HEK293 (cell line): ENCODE results near the gene TCHHL1.

Source experiments
- CTCF ChIA-PET: fragments of 350-600 bp; formaldehyde crosslinking; extraction: SDS; loops from one replicate; lab custom pipeline; 2021; ENCODE audit warnings: antibody characterized with exemption; lab: Yijun Ruan, JAX
- POLR2A ChIA-PET: fragments of 300-600 bp; formaldehyde crosslinking; extraction: SDS; loops from one replicate; lab custom pipeline; 2020; ENCODE audit warnings: antibody characterized with exemption, inconsistent platforms; lab: Yijun Ruan, JAX
- H3K27ac ChIP-seq: fragments of 200-500 bp; sonication (Bioruptor generic); 2 replicates; pipeline ENCODE4 v1.5.1; 2014; ENCODE audit warnings: low read depth, low read length, control low read depth, inconsistent platforms; ENCODE audit errors: extremely low read depth
- H3K36me3 ChIP-seq, 2 experiments: fragments of 200-500 bp in 1 of 2; sonication (Bioruptor generic) in 1 of 2; 1 replicate in 1 of 2; 2 replicates in 1 of 2; pipeline ENCODE4 v1.5.1; 2014 to 2017; ENCODE audit warnings: inconsistent platforms in 2 of 2, low read length in 2 of 2; ENCODE audit not compliant: control insufficient read depth in 2 of 2, insufficient read depth in 1 of 2
- H3K4me1 ChIP-seq: fragments of 200-500 bp; sonication (Bioruptor generic); 2 replicates; pipeline ENCODE4 v1.5.1; 2014; ENCODE audit warnings: mild to moderate bottlenecking, low read length, inconsistent platforms; ENCODE audit not compliant: control insufficient read depth, insufficient read depth
- H3K4me3 ChIP-seq: 2 replicates; pipeline ENCODE4 v1.5.1; 2011; ENCODE audit warnings: low read depth, mild to moderate bottlenecking, control low read depth, low read length, moderate library complexity
- H3K9me3 ChIP-seq: fragments of 200-500 bp; sonication (Bioruptor generic); 2 replicates; pipeline ENCODE4 v1.5.1; 2014; ENCODE audit warnings: low read depth, low read length, inconsistent platforms; ENCODE audit not compliant: control insufficient read depth, insufficient read depth
- CTCF ChIP-seq: fragments of 450-650 bp; formaldehyde crosslinking; IDR thresholded peaks from 2 replicates; pipeline ENCODE4 v1.5.1; 2016; ENCODE audit warnings: missing biosample characterization, missing genetic modification characterization
- ELK4 ChIP-seq: IDR thresholded peaks from 2 replicates; pipeline ENCODE4 v1.6.1; 2011; ENCODE audit warnings: mild to moderate bottlenecking, low read depth, low read length, borderline replicate concordance
- FEZF1 ChIP-seq: fragments of 450-650 bp; formaldehyde crosslinking; IDR thresholded peaks from 2 replicates; pipeline ENCODE4 v1.5.1; 2016; ENCODE audit warnings: missing biosample characterization, missing genetic modification characterization
- GLIS2 ChIP-seq: fragments of 450-650 bp; formaldehyde crosslinking; IDR thresholded peaks from 2 replicates; pipeline ENCODE4 v1.5.1; 2016; ENCODE audit warnings: missing biosample characterization, missing genetic modification characterization
- OVOL3 ChIP-seq: fragments of 450-650 bp; formaldehyde crosslinking; IDR thresholded peaks from 2 replicates; pipeline ENCODE4 v1.5.1; 2016; ENCODE audit warnings: missing biosample characterization, missing genetic modification characterization
- PRDM1 ChIP-seq: fragments of 450-650 bp; formaldehyde crosslinking; IDR thresholded peaks from 2 replicates; pipeline ENCODE4; 2016; ENCODE audit warnings: missing biosample characterization, missing genetic modification characterization
- ZBTB6 ChIP-seq: fragments of 450-650 bp; formaldehyde crosslinking; IDR thresholded peaks from 2 replicates; pipeline ENCODE4 v1.5.1; 2017; ENCODE audit warnings: missing biosample characterization, missing genetic modification characterization
- ZFP3 ChIP-seq: fragments of 450-650 bp; formaldehyde crosslinking; IDR thresholded peaks from 2 replicates; pipeline ENCODE4 v1.5.1; 2016; ENCODE audit warnings: low read depth, missing biosample characterization, missing genetic modification characterization
- ZIC2 ChIP-seq: fragments of 450-650 bp; formaldehyde crosslinking; IDR thresholded peaks from 2 replicates; pipeline ENCODE4 v1.5.1; 2016; ENCODE audit warnings: missing biosample characterization, missing genetic modification characterization
- ZNF148 ChIP-seq: fragments of 450-650 bp; formaldehyde crosslinking; IDR thresholded peaks from 2 replicates; pipeline ENCODE4 v1.5.0; 2017; ENCODE audit warnings: missing biosample characterization, missing genetic modification characterization, borderline replicate concordance
- ZNF2 ChIP-seq: fragments of 450-650 bp; formaldehyde crosslinking; IDR thresholded peaks from 2 replicates; pipeline ENCODE4 v1.5.1; 2016; ENCODE audit warnings: missing biosample characterization, missing genetic modification characterization
- ZNF24 ChIP-seq: fragments of 450-650 bp; formaldehyde crosslinking; IDR thresholded peaks from 2 replicates; pipeline ENCODE4 v1.5.1; 2016; ENCODE audit warnings: missing biosample characterization, missing genetic modification characterization
- ZNF248 ChIP-seq: fragments of 450-650 bp; formaldehyde crosslinking; IDR thresholded peaks from 2 replicates; pipeline ENCODE4 v1.5.1; 2017; ENCODE audit warnings: missing biosample characterization, missing genetic modification characterization
- ZNF324 ChIP-seq: fragments of 450-650 bp; formaldehyde crosslinking; IDR thresholded peaks from 2 replicates; pipeline ENCODE4 v1.5.1; 2016; ENCODE audit warnings: missing biosample characterization, missing genetic modification characterization
- ZNF394 ChIP-seq: fragments of 450-650 bp; formaldehyde crosslinking; IDR thresholded peaks from 2 replicates; pipeline ENCODE4 v1.5.1; 2016; ENCODE audit warnings: missing biosample characterization, missing genetic modification characterization, mild to moderate bottlenecking, moderate library complexity, borderline replicate concordance
- ZNF423 ChIP-seq: fragments of 450-650 bp; formaldehyde crosslinking; IDR thresholded peaks from 2 replicates; pipeline ENCODE4 v1.5.1; 2016; ENCODE audit warnings: missing biosample characterization, missing genetic modification characterization
- ZNF560 ChIP-seq: fragments of 450-650 bp; formaldehyde crosslinking; IDR thresholded peaks from 2 replicates; pipeline ENCODE4 v1.5.1; 2017; ENCODE audit warnings: missing biosample characterization, missing genetic modification characterization, borderline replicate concordance
- ZNF596 ChIP-seq: fragments of 450-650 bp; IDR thresholded peaks from 2 replicates; pipeline ENCODE4 v1.5.0; 2018; ENCODE audit warnings: missing biosample characterization, mild to moderate bottlenecking, missing genetic modification characterization, moderate library complexity
- ZNF629 ChIP-seq: fragments of 450-650 bp; formaldehyde crosslinking; IDR thresholded peaks from 2 replicates; pipeline ENCODE4 v1.5.1; 2017; ENCODE audit warnings: missing biosample characterization, missing genetic modification characterization
- ZNF639 ChIP-seq: fragments of 450-650 bp; formaldehyde crosslinking; IDR thresholded peaks from 2 replicates; pipeline ENCODE4 v1.5.1; 2016; ENCODE audit warnings: missing biosample characterization, missing genetic modification characterization
- ZNF645 ChIP-seq: fragments of 450-650 bp; formaldehyde crosslinking; IDR thresholded peaks from 2 replicates; pipeline ENCODE4; 2016; ENCODE audit warnings: missing biosample characterization, missing genetic modification characterization
- ZNF76 ChIP-seq: fragments of 450-650 bp; formaldehyde crosslinking; IDR thresholded peaks from 2 replicates; pipeline ENCODE4; 2016; ENCODE audit warnings: low read depth, missing biosample characterization, missing genetic modification characterization, borderline replicate concordance
- TF ChIP-seq, protein P1 (sequence below): fragments of 450-650 bp; formaldehyde crosslinking; IDR thresholded peaks from 2 replicates; pipeline ENCODE4 v1.5.1; 2016; ENCODE audit warnings: missing biosample characterization, missing genetic modification characterization
- TF ChIP-seq, protein P2 (sequence below): fragments of 450-650 bp; formaldehyde crosslinking; optimal IDR thresholded peaks from 2 replicates; pipeline ENCODE3; 2016; ENCODE audit warnings: missing biosample characterization, mild to moderate bottlenecking, missing genetic modification characterization

The TCHHL1 gene

GRCh38 chr1:152111515-152111968 is 22.7 kb upstream of the TCHHL1 start (continued):
- TF ChIP-seq ZNF639: no peak
- TF ChIP-seq ZNF2 (tag by site-specific recombination): no peak; the same call in 1 of the 2 replicates
- TF ChIP-seq ZBTB6 (tag by site-specific recombination): peak; percentile 94
- TF ChIP-seq ZNF248 (tag by site-specific recombination): no peak
- TF ChIP-seq, protein P1, sequence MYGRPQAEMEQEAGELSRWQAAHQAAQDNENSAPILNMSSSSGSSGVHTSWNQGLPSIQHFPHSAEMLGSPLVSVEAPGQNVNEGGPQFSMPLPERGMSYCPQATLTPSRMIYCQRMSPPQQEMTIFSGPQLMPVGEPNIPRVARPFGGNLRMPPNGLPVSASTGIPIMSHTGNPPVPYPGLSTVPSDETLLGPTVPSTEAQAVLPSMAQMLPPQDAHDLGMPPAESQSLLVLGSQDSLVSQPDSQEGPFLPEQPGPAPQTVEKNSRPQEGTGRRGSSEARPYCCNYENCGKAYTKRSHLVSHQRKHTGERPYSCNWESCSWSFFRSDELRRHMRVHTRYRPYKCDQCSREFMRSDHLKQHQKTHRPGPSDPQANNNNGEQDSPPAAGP (tag by site-specific recombination): peak; percentile 66
- TF ChIP-seq ZNF629 (tag by site-specific recombination): peak; percentile 13; the same call in 1 of the 2 replicates
- TF ChIP-seq ZNF596 (tag by site-specific recombination): no peak
- TF ChIP-seq ZNF423: no peak
- TF ChIP-seq, protein P2, sequence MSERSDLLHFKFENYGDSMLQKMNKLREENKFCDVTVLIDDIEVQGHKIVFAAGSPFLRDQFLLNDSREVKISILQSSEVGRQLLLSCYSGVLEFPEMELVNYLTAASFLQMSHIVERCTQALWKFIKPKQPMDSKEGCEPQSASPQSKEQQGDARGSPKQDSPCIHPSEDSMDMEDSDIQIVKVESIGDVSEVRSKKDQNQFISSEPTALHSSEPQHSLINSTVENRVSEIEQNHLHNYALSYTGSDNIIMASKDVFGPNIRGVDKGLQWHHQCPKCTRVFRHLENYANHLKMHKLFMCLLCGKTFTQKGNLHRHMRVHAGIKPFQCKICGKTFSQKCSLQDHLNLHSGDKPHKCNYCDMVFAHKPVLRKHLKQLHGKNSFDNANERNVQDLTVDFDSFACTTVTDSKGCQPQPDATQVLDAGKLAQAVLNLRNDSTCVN: peak; percentile 66
- no peak for TF ChIP-seq ZNF24 (tag by site-specific recombination)
- no peak for TF ChIP-seq ELK4
- TF ChIP-seq CTCF (tag by site-specific recombination): no peak
- TF ChIP-seq, all 188 proteins: peak for 36

DNA sequence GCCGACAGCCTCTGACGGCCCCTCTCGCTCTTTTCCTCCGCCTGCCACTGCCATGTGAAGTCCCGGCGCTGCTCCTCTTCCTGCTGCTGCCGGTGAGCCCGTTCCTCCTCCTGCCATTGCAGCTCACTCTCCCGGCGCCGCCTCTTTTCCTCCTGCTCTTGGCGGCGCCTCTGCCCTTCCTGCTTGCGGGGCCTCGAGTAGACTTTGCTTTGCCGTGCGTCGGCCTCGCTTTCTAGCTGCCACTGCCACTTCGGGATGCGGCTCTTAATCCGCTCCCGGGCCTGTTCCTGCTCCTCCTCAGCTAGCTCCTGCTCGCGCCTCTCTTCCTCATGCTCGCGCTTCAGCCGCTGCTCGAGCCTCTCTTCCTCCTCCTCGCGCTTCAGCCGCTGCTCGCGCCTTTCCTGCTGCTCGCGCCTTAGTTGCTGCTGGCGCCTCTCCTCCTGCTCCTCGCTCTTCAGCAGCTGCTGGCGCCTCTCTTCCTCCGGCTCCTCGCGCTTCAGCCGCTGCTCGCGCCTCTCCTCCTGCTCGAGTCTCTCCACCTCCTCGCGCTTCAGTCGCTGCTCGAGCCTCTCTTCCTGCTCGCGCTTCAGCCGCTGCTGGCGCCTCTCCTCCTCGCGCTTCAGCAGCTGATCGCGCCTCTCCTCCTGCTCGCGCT is 22.1 kb upstream of the TCHHL1 start:
- Histone ChIP-seq H3K4me3 (peak overlapping the region; percentile 39), H3K27ac (peak overlapping the region; percentile 17; the same call in 1 of the 2 replicates), H3K36me3 (no peaks in the 10 kb centered on the region), H3K4me1 (peaks cover 4% of the 10 kb centered on the region; the same call in 1 of the 2 replicates), H3K9me3 (no peaks in the 10 kb centered on the region)
- ChIA-PET POLR2A (interaction anchor here (0.5 to 2.5 kb wide), 3 partner anchors 57 to 114 kb away, joined by 4 to 8 read pairs (median 5); partner anchors contain the start of gene S100A11), CTCF (interaction anchor here (0.6 to 9.4 kb wide), 8 partner anchors 10 to 412 kb away, joined by 3 to 66 read pairs (median 4); no protein-coding TSS in a partner anchor)
- TF ChIP-seq ZNF394 (tag by site-specific recombination) (peak; percentile 76; the same call in 1 of the 2 replicates), ZIC2 (tag by site-specific recombination) (no peak; the same call in 1 of the 2 replicates), ZNF645 (tag by site-specific recombination) (peak; percentile 37; the same call in 1 of the 2 replicates), ZFP3 (tag by site-specific recombination) (no peak), OVOL3 (tag by site-specific recombination) (no peak), PRDM1 (tag by site-specific recombination) (no peak), ZNF324 (tag by site-specific recombination) (no peak), GLIS2 (tag by site-specific recombination) (no peak), ZNF560 (tag by site-specific recombination) (0 out of 2 replicates have a peak, but pooled peaks have one; percentile 2), ZNF76 (no peak), ZNF148 (no peak), FEZF1 (peak; percentile 47)
